Smooth muscle cell (in vitro differentiated cells): Measurements from ENCODE around the gene HUNK. TPM values are rescaled to one million over a fixed set of nuclear protein-coding genes. Genes with fewer than 3 reads are reported as not detected.

Experiments
- DNase-seq: peaks from one replicate; lab custom pipeline; 2025; ENCODE audit not compliant: unreplicated experiment; lab: John Stamatoyannopoulos, UW
- H2AFZ ChIP-seq: fragments of 200-600 bp; sonication (generic); 2 replicates; pipeline ENCODE4 v1.6.0; 2016; ENCODE audit warnings: antibody characterized with exemption, low read depth, mild to moderate bottlenecking
- H3F3A ChIP-seq: fragments of 200-600 bp; sonication (generic); 2 replicates; pipeline ENCODE4 v1.6.0; 2017; ENCODE audit warnings: antibody characterized with exemption, low read depth
- H3K27ac ChIP-seq: fragments of 200-600 bp; sonication (generic); 2 replicates; pipeline ENCODE4 v1.5.1; 2016; ENCODE audit warnings: low read depth, mild to moderate bottlenecking
- H3K27me3 ChIP-seq: fragments of 200-600 bp; sonication (generic); 2 replicates; pipeline ENCODE4 v1.6.1; 2016; ENCODE audit warnings: low read depth, mild to moderate bottlenecking
- H3K36me3 ChIP-seq: fragments of 200-600 bp; sonication (generic); 2 replicates; pipeline ENCODE4 v1.5.1; 2016; ENCODE audit warnings: low read depth
- H3K4me1 ChIP-seq: fragments of 200-600 bp; sonication (generic); 2 replicates; pipeline ENCODE4 v1.5.1; 2016; ENCODE audit warnings: low read depth
- H3K4me2 ChIP-seq: fragments of 200-600 bp; sonication (generic); 2 replicates; pipeline ENCODE4 v1.6.0; 2016; ENCODE audit warnings: mild to moderate bottlenecking
- H3K4me3 ChIP-seq: fragments of 200-600 bp; sonication (generic); 2 replicates; pipeline ENCODE4 v1.5.1; 2016; ENCODE audit warnings: mild to moderate bottlenecking
- H3K79me2 ChIP-seq: fragments of 200-600 bp; sonication (generic); 2 replicates; pipeline ENCODE4 v1.6.0; 2016; ENCODE audit warnings: low read depth, mild to moderate bottlenecking
- H3K9ac ChIP-seq: fragments of 200-600 bp; sonication (generic); 2 replicates; pipeline ENCODE4 v1.6.0; 2016; ENCODE audit warnings: low read depth
- H3K9me3 ChIP-seq: fragments of 200-600 bp; sonication (generic); replicated peaks from 2 replicates; pipeline ENCODE4 v1.5.1; 2016; ENCODE audit warnings: low read depth
- H4K20me1 ChIP-seq: fragments of 200-600 bp; sonication (generic); 2 replicates; pipeline ENCODE4 v1.6.0; 2016; ENCODE audit warnings: low read depth
- CTCF ChIP-seq: fragments of 200-600 bp; sonication (generic); IDR thresholded peaks from 2 replicates; pipeline ENCODE4 v1.5.1; 2017; ENCODE audit warnings: borderline replicate concordance, mild to moderate bottlenecking, antibody characterized with exemption; ENCODE audit not compliant: insufficient read depth, poor library complexity, severe bottlenecking
- WGBS: methylation state at CpG from one replicate; pipeline ENCODE4 v1.1.7; 2016; ENCODE audit warnings: low lambda C conversion rate; 5-methylcytosine and 5-hydroxymethylcytosine counted together
- polyA plus RNA-seq: library from polyadenylated mRNA; unstranded; fragments of >200 nt; fragmentation: Nextera tagmentation; extraction: Ambion mirVana; gene quantifications from 2 replicates; pipeline ENCODE4 v1.2.1, GENCODE V29; 2016
- total RNA-seq: library from RNA; depleted of rRNA; stranded (reverse); fragments of >200 nt; gene quantifications from 2 replicates; pipeline ENCODE4 v1.2.3, GENCODE V29; 2014

The HUNK gene
- total and polyA plus RNA-seq, 2 experiments from 2014 or later: 5.5 to 11.6 TPM

- H3K4me2 ChIP-seq: peak overlapping the region; percentile 95
- H3K9me3 ChIP-seq: no peaks in the 10 kb centered on the region
- peaks cover 20% of the 10 kb centered on the region for H3K4me1 ChIP-seq
- H3K36me3 ChIP-seq: no peaks in the 10 kb centered on the region
- H3F3A ChIP-seq: no peaks in the 10 kb centered on the region
- peak overlapping the region; percentile 55 for H3K27ac ChIP-seq
- peaks cover 25% of the 10 kb centered on the region for H4K20me1 ChIP-seq
- peak overlapping the region; percentile 92 for H3K4me3 ChIP-seq
- 0% methylated on average over 20 of the region's 58 CpGs for WGBS
- no peaks in the 10 kb centered on the region for H3K27me3 ChIP-seq
- no peak for DNase-seq
- peak overlapping the region; percentile 44 for H3K9ac ChIP-seq
- peak overlapping the region; percentile 94 for H2AFZ ChIP-seq
- H3K79me2 ChIP-seq: peaks cover 36% of the 10 kb centered on the region
- TF ChIP-seq CTCF: no peak
Measured at GRCh38 chr21:31873275-31873695, 465 bp downstream of the HUNK start.

GRCh38 chr21:31873696-31874599 lies 1.1 kb downstream of the HUNK start:
- Histone ChIP-seq H3K4me1 (peaks cover 20% of the 10 kb centered on the region), H3F3A (no peaks in the 10 kb centered on the region), H3K4me2 (peak overlapping the region; percentile 95), H2AFZ (peak overlapping the region; percentile 62), H3K27me3 (no peaks in the 10 kb centered on the region), H3K36me3 (no peaks in the 10 kb centered on the region), H3K79me2 (peaks cover 43% of the 10 kb centered on the region), H4K20me1 (peaks cover 31% of the 10 kb centered on the region), H3K9ac (peak overlapping the region; percentile 50), H3K9me3 (no peaks in the 10 kb centered on the region), H3K27ac (no peak overlapping the region), H3K4me3 (peak overlapping the region; percentile 92)
- TF ChIP-seq CTCF: peak; percentile 86
- peak; percentile 36 for DNase-seq
- WGBS: 5% methylated on average over 19 of the region's 77 CpGs

GRCh38 chr21:31874812-31875212 lies 2.0 kb downstream of the HUNK start:
- no peaks in the 10 kb centered on the region for H3K9me3 ChIP-seq
- H3K4me1 ChIP-seq: peaks cover 20% of the 10 kb centered on the region
- H3K4me3 ChIP-seq: peak overlapping the region; percentile 92
- no peak overlapping the region for H3K27ac ChIP-seq
- DNase-seq: no peak
- no peaks in the 10 kb centered on the region for H3K27me3 ChIP-seq
- H3K4me2 ChIP-seq: peak overlapping the region; percentile 95
- no peak for TF ChIP-seq CTCF
- no peak overlapping the region for H3K9ac ChIP-seq
- peaks cover 40% of the 10 kb centered on the region for H4K20me1 ChIP-seq
- H3K36me3 ChIP-seq: no peaks in the 10 kb centered on the region
- H3K79me2 ChIP-seq: peaks cover 50% of the 10 kb centered on the region
- no peak overlapping the region for H2AFZ ChIP-seq
- no peaks in the 10 kb centered on the region for H3F3A ChIP-seq
- 38% methylated on average over 12 of the region's 12 CpGs for WGBS
